ENCODE measurements around the gene KCNA5.

The KCNA5 gene

DNA sequence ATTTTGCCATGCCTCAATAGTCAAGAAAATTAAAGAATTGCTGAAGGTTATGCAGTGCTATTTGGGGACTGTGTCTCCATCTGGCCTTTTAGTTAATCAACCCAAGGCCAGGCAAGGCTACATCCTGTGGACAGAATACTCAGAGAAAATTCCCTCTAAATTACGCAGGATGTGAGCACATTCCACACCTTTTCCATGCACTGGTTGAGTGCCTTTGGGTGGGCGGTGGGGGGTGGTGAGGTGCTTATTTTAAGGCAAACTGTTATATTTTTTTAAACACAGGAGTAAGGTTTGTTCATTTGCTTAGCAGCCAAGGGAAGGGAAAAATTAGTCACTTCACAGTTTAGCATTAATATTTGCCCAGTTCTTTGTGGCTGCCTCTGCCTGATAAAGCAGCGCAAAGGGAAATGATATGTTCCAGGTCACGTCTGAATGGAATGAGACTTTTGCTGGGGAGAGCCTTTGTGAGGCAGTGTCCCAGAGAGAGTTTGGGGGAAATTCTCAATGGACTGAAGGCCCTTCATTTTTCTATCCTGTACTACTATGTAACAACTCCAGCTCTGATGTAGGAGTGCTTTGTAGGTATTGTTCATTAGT is 17.2 kb upstream of the KCNA5 start:
- DNase-seq (ENCODE audit: low spot score) (no peak), ATAC-seq (ENCODE audit: low read depth) (no peak)
- H3K36me3 ChIP-seq (ENCODE audit: low read depth), result no peaks in the 10 kb centered on the region
- no peaks in the 10 kb centered on the region for H3K9me3 ChIP-seq (ENCODE audit: severe bottlenecking)
- TF ChIP-seq, protein P1, sequence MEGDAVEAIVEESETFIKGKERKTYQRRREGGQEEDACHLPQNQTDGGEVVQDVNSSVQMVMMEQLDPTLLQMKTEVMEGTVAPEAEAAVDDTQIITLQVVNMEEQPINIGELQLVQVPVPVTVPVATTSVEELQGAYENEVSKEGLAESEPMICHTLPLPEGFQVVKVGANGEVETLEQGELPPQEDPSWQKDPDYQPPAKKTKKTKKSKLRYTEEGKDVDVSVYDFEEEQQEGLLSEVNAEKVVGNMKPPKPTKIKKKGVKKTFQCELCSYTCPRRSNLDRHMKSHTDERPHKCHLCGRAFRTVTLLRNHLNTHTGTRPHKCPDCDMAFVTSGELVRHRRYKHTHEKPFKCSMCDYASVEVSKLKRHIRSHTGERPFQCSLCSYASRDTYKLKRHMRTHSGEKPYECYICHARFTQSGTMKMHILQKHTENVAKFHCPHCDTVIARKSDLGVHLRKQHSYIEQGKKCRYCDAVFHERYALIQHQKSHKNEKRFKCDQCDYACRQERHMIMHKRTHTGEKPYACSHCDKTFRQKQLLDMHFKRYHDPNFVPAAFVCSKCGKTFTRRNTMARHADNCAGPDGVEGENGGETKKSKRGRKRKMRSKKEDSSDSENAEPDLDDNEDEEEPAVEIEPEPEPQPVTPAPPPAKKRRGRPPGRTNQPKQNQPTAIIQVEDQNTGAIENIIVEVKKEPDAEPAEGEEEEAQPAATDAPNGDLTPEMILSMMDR (IDR thresholded peaks at IDR 0.05; ENCODE audit: poor library complexity, severe bottlenecking), result no peak
- H3K4me1 ChIP-seq (ENCODE audit: insufficient read depth, poor library complexity, severe bottlenecking), result no peaks in the 10 kb centered on the region
- no peaks in the 10 kb centered on the region for H3K27me3 ChIP-seq (ENCODE audit: insufficient read depth, poor library complexity, severe bottlenecking)
- no peak overlapping the region for H3K4me3 ChIP-seq (ENCODE audit: severe bottlenecking)
- no peak overlapping the region for H3K27ac ChIP-seq (ENCODE audit: poor library complexity, severe bottlenecking)

DNA sequence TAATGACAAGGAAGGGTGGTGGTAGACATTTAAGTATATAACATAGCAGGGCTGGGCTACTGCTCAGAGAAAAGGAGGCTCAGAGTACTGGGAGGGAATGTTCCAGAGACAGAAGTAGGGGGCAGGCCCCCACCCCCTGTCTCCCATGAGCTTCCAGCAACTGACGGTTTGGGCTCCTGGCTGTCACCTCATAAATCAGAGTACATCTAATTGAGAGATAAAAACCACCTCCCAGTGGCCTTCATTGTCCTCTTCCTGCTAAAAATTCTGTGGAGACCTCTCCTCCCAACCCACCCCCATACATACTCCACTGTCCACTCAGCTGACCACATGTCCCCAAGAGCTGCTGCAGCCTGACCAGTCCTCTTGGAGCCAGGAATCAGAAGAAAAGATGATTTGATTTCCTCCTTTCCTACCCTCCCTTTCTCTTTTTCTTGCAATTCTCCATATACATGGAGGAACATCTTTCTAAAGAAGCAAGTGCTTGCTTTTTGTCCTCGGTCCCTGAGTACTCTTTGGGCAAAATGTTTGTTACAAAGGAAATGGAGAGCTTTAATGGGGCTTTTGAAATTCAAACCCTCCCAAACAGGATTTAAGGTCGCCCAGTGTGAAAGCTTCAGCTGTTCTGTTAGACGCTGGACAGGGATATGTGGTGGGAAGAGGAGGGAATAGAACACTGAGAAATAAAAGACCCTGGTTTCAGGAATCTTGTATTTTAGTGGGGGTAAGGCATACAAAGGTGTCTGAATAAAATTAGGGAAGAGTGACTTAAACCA is 16.4 kb upstream of the KCNA5 start:
- DNase-seq (ENCODE audit: low spot score) (no peak), ATAC-seq (ENCODE audit: low read depth) (no peak)
- Histone ChIP-seq H3K27ac (ENCODE audit: poor library complexity, severe bottlenecking) (no peak overlapping the region), H3K9me3 (ENCODE audit: severe bottlenecking) (no peaks in the 10 kb centered on the region), H3K36me3 (ENCODE audit: low read depth) (no peaks in the 10 kb centered on the region), H3K4me3 (ENCODE audit: severe bottlenecking) (no peak overlapping the region), H3K4me1 (ENCODE audit: insufficient read depth, poor library complexity, severe bottlenecking) (no peaks in the 10 kb centered on the region), H3K27me3 (ENCODE audit: insufficient read depth, poor library complexity, severe bottlenecking) (no peaks in the 10 kb centered on the region)
- TF ChIP-seq, protein P1 (IDR thresholded peaks at IDR 0.05; ENCODE audit: poor library complexity, severe bottlenecking), result no peak

DNA sequence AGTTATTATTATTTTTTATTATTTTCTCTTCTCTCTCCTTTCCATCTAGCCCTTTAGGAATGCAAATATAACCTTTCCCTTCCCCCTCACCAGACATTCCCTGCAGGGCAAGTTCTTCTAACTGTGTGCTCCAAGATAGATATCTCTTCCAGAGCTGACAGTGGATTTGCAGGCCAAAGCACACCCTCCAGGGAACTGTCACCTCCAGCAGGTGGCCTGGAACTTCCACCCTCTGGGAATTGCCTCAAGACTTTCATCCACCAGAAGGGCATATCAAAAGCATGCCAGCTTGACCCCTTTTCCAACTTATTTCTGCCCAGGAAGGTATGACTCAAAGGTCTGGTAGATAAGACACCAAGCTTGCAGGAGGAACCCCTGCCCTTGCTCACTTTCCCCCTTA is 13.6 kb upstream of the KCNA5 start:
- DNase-seq (ENCODE audit: low spot score), result no peak
- no peak for ATAC-seq (ENCODE audit: low read depth)
- TF ChIP-seq, protein P1 (IDR thresholded peaks at IDR 0.05; ENCODE audit: poor library complexity, severe bottlenecking), result no peak
- H3K27me3 ChIP-seq (ENCODE audit: insufficient read depth, poor library complexity, severe bottlenecking), result no peaks in the 10 kb centered on the region
- H3K4me3 ChIP-seq (ENCODE audit: severe bottlenecking), result no peak overlapping the region
- H3K4me1 ChIP-seq (ENCODE audit: insufficient read depth, poor library complexity, severe bottlenecking), result no peaks in the 10 kb centered on the region
- no peaks in the 10 kb centered on the region for H3K36me3 ChIP-seq (ENCODE audit: low read depth)
- H3K27ac ChIP-seq (ENCODE audit: poor library complexity, severe bottlenecking), result no peak overlapping the region
- H3K9me3 ChIP-seq (ENCODE audit: severe bottlenecking), result no peaks in the 10 kb centered on the region

DNA sequence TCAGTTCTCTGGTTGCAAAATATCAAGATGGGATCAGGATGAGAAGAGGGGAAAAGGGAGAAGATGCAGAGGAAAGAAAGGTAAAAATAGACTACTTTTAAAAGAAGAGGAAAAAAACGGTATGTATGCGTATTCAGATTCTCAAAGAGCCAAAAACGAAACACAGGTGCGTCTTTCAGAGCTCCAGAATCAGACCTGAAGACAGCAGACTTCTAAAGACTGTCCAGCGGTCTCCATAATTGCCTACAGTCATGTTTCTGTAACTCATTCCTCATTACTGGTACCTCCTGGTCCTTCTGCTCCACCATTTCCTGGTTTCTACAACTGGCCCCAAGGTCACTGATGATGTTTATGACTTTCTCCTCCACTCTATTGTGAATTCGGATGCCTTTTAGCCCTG is 12.4 kb upstream of the KCNA5 start:
- Histone ChIP-seq H3K9me3 (ENCODE audit: severe bottlenecking) (no peaks in the 10 kb centered on the region), H3K4me1 (ENCODE audit: insufficient read depth, poor library complexity, severe bottlenecking) (no peaks in the 10 kb centered on the region), H3K27me3 (ENCODE audit: insufficient read depth, poor library complexity, severe bottlenecking) (no peaks in the 10 kb centered on the region), H3K36me3 (ENCODE audit: low read depth) (no peaks in the 10 kb centered on the region), H3K27ac (ENCODE audit: poor library complexity, severe bottlenecking) (no peak overlapping the region), H3K4me3 (ENCODE audit: severe bottlenecking) (no peak overlapping the region)
- no peak for ATAC-seq (ENCODE audit: low read depth)
- no peak for DNase-seq (ENCODE audit: low spot score)
- TF ChIP-seq, protein P1 (IDR thresholded peaks at IDR 0.05; ENCODE audit: poor library complexity, severe bottlenecking), result no peak

DNA sequence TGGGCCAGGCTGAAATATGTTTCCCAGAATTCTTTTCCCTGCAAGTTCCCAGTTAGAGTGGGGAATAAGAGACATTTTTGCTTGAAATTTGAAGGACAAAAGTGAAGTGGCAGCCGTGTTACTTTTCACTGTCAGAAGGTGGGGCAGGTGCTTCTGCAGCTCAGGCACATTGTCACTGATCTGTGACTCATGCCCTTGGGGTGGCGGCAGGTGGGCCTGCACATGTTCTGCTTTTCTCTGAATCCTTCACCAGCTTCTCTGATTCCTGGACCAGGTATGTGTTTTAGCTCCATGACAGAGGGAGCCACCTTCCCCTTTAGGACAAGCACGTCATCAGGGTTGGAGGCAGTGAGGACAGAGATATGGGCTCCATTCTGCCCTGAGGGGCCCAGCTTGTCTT is 11.7 kb upstream of the KCNA5 start:
- Histone ChIP-seq H3K9me3 (ENCODE audit: severe bottlenecking) (no peaks in the 10 kb centered on the region), H3K27ac (ENCODE audit: poor library complexity, severe bottlenecking) (no peak overlapping the region), H3K36me3 (ENCODE audit: low read depth) (no peaks in the 10 kb centered on the region), H3K27me3 (ENCODE audit: insufficient read depth, poor library complexity, severe bottlenecking) (no peaks in the 10 kb centered on the region), H3K4me3 (ENCODE audit: severe bottlenecking) (no peak overlapping the region), H3K4me1 (ENCODE audit: insufficient read depth, poor library complexity, severe bottlenecking) (no peaks in the 10 kb centered on the region)
- DNase-seq (ENCODE audit: low spot score), result no peak
- no peak for ATAC-seq (ENCODE audit: low read depth)
- TF ChIP-seq, protein P1 (IDR thresholded peaks at IDR 0.05; ENCODE audit: poor library complexity, severe bottlenecking), result no peak

Measured in RWPE2 (cell line).